HG03457 (cell line): ENCODE data around the gene TLR5.

Experiments
- ATAC-seq: cut with Tn5 transposase; IDR thresholded peaks from one replicate; pipeline ENCODE4 v1.9.1; 2021; ENCODE audit warnings: moderate number of reproducible peaks; ENCODE audit not compliant: unreplicated experiment

TLR5 gene

DNA sequence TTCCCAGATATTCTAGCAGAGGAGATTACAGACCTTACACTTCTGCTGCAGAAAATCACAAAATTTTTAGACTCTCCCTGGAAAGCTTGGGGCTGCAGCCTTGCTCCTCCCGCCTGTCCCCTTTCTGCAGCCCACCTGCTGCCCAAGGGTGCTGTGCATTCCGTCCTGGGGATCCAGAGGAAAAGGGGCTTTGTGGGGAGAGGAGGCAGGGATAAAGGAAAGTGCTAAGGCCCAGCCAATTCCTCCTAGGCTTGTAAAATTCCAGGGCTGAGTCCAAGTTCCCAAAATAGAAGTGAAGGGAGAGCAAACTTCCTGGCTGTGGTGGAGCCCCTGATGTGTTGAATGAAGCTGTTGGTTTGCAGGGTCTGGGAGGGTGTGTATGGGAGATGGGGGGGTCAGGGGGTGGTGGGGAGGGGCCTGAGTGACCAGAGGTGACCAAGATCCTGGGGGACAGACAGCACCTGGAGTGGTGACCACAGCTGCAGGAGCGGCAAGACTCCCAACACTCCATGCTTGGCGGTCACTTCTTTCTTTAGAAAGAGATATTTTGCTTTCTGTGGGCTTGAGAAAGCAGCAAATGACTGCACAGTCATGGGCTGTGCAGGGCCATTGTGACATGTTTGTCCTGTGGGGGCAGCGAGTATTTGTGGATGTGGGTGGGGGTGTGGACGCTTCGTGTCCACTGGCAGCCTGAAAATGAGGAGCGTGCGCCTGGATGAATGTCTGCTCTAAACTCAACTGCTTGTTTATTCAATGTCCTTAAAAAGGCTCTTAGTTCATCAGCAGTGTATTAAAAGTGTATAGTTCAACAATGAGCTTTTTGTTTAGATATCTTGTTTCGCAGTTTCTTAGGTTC is 68.4 kb downstream of the TLR5 start:
- ATAC-seq: no peak

DNA sequence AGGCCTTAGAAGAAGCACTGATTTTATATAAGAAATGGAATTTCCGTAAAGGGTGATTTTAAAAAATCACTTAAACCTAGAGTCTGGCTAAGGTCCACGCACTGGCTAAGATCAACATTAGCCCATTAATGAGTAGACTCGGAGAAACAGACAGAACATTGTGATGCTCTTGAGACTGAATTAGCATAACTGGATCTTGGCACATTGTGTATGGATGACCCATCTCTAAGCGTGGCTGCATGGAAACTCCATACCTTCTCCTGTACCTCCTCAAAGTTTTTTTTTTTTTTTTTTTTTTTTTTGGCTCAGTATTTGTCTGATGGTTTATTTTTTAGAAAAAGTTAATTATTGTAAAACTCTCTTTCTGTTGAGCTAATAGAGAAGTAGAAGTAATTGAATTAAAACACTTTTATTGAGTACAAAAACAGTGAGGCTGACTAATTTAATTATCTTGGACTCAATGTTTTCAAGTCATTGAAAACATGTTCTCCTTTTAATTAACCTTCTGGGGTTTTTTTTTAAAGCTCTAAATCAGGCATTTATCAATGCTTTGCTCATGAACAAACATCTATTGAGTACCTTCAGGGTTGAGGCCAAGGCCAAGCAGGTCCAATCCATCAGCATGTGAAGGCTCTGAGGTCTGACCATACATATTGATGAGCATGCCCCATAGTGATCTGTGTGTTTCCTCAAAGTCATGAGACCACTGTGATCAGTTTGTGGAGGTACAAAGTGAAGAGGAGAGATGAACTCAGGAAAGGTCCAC is 74.0 kb downstream of the TLR5 start:
- no peak for ATAC-seq

DNA sequence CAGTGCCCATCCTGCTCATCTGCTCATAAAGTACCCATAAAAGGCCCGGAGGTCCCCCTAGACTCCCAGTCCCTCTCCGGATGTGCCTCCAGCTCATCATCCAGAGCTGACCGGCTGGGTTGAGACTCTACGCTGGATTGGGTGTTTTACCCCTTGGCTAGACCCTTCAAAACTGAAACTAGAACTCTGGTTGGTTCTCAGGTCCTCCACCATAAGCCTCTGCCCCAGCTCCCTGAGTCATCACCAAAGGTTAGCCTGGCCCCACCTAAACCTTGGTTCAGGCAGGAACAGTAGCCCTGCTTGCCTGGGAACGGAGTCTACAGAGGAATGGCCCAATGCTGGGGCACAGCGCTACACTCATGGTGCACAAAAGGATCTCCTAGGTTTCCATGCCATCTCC is 75.1 kb downstream of the TLR5 start:
- no peak for ATAC-seq

DNA sequence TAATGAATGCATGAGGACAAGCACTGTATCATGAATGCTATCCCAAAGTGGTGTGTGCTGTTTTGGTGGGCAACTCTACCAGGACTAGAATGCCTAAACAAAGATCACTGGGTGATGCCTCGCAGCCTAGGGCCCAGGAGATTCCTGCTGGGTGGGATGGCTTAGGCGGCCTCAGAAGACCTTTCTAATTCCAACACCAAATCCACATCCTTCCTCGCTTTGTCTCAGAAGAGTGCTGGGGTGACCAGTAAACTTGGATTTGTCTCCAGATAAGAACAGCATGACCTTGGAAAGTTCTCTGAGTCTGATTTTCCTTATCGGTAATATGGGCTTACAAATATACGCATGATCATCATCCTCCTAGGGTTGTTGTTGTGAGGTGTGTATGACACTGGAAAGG is 76.6 kb downstream of the TLR5 start:
- ATAC-seq: no peak

DNA sequence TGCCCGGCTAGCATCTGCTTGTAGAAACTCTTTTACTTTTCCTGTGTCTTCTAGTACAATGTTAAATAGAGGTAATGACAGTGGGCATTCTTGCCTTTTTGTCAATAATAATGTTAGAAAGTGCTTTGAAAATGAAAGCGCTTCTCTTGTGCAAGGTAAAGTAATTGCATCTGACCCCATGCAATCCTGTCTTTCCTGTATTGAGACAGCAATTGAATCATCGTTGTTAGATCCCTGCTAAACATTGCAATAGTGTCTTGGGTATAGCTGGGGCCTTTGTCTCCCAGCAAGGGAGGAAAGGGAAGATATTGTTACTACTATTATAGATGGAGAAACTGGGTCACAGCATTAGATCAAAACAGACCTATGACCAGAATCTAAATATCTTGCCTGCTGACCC is 80.9 kb downstream of the TLR5 start:
- ATAC-seq: no peak

DNA sequence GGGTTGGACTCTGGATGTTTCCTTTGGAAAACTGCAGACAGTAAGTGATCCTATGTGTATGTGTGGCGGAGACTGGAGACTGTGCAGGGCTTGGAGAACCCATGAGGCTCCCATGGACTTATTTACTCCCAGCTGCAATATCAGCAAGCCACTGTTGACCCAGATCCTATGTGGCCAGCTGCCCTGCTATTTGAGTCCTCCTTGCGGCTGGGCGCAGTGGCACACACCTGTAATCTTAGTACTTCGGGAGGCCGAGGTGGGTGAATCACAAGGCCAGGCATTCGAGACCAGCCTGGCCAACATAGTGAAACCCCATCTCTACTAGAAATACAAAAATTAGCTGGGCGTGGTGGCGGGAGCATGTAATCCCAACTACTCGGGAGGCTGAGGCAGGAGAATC is 83.5 kb downstream of the TLR5 start:
- ATAC-seq: no peak
